ENCODE results near the gene FNDC7.
"Not testable (repeated sequence)": the region's sequence is repeated elsewhere in the genome, so short reads cannot be mapped to it uniquely, and the experiment has no call there.

Gene FNDC7

GRCh38 chr1:108767115-108767514 is 54.4 kb downstream of the FNDC7 start:
- TF ChIP-seq, protein P1, sequence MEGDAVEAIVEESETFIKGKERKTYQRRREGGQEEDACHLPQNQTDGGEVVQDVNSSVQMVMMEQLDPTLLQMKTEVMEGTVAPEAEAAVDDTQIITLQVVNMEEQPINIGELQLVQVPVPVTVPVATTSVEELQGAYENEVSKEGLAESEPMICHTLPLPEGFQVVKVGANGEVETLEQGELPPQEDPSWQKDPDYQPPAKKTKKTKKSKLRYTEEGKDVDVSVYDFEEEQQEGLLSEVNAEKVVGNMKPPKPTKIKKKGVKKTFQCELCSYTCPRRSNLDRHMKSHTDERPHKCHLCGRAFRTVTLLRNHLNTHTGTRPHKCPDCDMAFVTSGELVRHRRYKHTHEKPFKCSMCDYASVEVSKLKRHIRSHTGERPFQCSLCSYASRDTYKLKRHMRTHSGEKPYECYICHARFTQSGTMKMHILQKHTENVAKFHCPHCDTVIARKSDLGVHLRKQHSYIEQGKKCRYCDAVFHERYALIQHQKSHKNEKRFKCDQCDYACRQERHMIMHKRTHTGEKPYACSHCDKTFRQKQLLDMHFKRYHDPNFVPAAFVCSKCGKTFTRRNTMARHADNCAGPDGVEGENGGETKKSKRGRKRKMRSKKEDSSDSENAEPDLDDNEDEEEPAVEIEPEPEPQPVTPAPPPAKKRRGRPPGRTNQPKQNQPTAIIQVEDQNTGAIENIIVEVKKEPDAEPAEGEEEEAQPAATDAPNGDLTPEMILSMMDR (IDR thresholded peaks at IDR 0.05; ENCODE audit: low read depth, low read length), result no peak
- DNase-seq (ENCODE audit: extremely low read depth, low read depth), result no peak

DNA sequence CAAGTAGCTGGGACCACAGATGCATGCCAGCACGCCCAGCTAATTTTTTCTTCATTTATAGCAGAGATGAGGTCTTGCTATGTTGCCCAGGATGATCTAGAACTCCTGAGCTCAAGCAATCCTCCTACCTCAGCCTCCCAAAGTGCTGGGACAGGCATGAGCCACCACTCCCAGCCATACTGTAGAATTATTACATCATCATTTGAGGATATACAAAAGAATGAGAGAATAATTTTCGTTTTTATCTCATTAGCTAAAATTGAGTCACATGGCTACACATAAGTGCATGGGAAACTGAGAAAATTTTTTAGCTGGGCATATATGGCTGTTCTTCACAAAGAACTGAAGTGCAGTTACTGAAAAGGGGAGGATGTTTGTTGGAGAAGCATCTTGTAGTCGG is 55.0 kb downstream of the FNDC7 start:
- TF ChIP-seq, protein P1 (IDR thresholded peaks at IDR 0.05; ENCODE audit: low read depth, low read length), result no peak
- no peak for DNase-seq (ENCODE audit: extremely low read depth, low read depth)

DNA sequence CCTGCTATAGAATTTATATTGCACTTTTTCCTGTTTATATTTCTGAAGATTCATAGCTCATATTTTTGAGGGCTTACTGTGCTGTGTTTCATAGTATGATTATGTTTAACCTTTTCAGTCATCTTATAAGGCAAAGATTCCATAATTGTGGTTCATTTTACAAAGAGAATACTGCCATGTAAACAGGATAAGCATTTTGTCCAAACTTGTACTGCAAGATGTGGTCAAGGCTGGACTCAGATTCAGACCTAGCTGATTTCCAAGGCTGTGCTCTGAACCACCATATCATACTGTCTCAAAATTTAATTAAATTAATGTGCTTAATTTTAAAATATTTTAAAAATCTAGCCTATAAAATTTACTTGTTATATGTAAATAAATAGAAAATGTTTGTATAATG is 65.1 kb downstream of the FNDC7 start:
- TF ChIP-seq, protein P1 (IDR thresholded peaks at IDR 0.05; ENCODE audit: low read depth, low read length), result no peak
- no peak for DNase-seq (ENCODE audit: extremely low read depth, low read depth)

- TF ChIP-seq, protein P1 (IDR thresholded peaks at IDR 0.05; ENCODE audit: low read depth, low read length), result no peak
- no peak for DNase-seq (ENCODE audit: extremely low read depth, low read depth)
These were observed 66.7 kb downstream of the FNDC7 start for GRCh38 chr1:108779455-108779854.

DNA sequence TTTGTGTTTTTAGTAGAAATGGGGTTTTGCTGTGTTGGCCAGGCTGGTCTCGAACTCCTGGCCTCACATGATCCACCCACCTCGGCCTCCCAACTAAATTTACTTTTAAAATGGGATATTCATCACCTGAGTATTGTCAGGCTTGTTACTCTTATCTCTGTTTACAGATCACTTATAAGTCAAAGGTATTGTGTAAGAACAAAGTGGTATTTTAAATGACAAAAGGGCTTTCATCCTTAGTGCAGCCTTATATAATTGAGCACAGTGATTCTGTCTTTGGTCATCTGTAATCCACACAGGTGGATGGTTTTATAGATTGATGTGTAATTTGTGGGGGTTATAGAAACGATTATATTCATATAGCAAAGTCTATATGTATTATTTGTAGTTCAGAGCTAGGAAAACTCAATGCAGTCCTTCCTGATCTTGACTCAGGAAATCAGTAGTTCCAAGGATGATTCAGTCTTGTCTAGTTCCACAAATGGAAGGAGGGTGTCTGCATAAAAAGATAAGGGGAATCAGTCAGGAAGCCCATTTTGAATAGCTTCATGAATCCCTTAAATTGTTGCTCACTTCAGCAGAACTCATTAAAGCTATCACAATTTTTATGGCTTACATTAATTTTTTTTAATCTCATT is 68.3 kb downstream of the FNDC7 start:
- DNase-seq (ENCODE audit: extremely low read depth, low read depth), result no peak
- TF ChIP-seq, protein P1 (IDR thresholded peaks at IDR 0.05; ENCODE audit: low read depth, low read length), result no peak

- not testable (repeated sequence) for DNase-seq (ENCODE audit: extremely low read depth, low read depth)
These were observed 68.9 kb downstream of the FNDC7 start for GRCh38 chr1:108781575-108781944.

DNA sequence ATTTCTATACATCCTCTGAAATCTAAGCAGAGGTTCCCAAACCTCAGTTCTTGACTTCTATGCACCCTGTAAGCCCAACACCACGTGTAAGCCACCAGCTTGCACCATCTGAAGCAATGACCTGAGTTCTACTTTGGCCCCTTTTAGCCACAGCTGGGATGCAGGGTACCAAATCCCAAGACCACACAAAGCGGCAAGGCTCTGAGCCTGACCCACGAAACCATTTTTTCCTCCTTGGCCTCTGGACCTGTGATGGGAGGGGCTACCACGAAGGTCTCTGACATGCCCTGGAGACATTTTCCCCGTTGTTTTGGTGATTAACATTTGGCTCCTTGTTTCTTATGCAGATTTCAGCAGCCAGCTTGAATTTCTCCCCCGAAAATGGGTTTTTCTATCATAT is 72.6 kb downstream of the FNDC7 start:
- TF ChIP-seq, protein P1 (IDR thresholded peaks at IDR 0.05; ENCODE audit: low read depth, low read length), result no peak
- no peak for DNase-seq (ENCODE audit: extremely low read depth, low read depth)

- no peak for DNase-seq (ENCODE audit: extremely low read depth, low read depth)
- TF ChIP-seq, protein P1 (IDR thresholded peaks at IDR 0.05; ENCODE audit: low read depth, low read length), result no peak
These were observed 73.2 kb downstream of the FNDC7 start for GRCh38 chr1:108785880-108786279.

Data from AG09319 (cell line).